IMR-90 (cell line): ENCODE results near the gene HACE1.

Experiments
- CEBPB ChIP-seq: IDR thresholded peaks from 2 replicates; pipeline ENCODE4 v1.6.1; 2012; ENCODE audit warnings: low read depth, low read length, improper control_type of control experiment
- MAFK ChIP-seq: IDR thresholded peaks from 2 replicates; pipeline ENCODE4 v1.6.1; 2012; ENCODE audit warnings: low read depth, low read length, improper control_type of control experiment
- POLR2A ChIP-seq: IDR thresholded peaks from 2 replicates; pipeline ENCODE4 v1.6.1; 2012; ENCODE audit warnings: mild to moderate bottlenecking, low read depth, low read length
- RAD21 ChIP-seq: IDR thresholded peaks from 2 replicates; pipeline ENCODE4 v1.6.1; 2012; ENCODE audit warnings: low read length, improper control_type of control experiment
- RFX5 ChIP-seq: IDR thresholded peaks from 2 replicates; pipeline ENCODE4 v1.8.0; 2012; ENCODE audit warnings: low read depth, mild to moderate bottlenecking, low read length, moderate library complexity
- USF2 ChIP-seq: fragments of 150-350 bp; IDR thresholded peaks from 2 replicates; pipeline ENCODE4 v1.6.1; 2017; ENCODE audit warnings: mild to moderate bottlenecking, antibody characterized with exemption, low read length, low read depth
- TF ChIP-seq, protein P1 (sequence below): conservative IDR thresholded peaks from 2 replicates; pipeline ENCODE4 v1.5.1; 2012; ENCODE audit warnings: mild to moderate bottlenecking, low read depth, low read length, improper control_type of control experiment
- TF ChIP-seq, protein P2 (sequence below): fragments of 150-350 bp; IDR thresholded peaks from 2 replicates; pipeline ENCODE4 v1.6.1; 2016; ENCODE audit warnings: low read depth, mild to moderate bottlenecking, low read length, moderate library complexity, borderline replicate concordance

DNA sequence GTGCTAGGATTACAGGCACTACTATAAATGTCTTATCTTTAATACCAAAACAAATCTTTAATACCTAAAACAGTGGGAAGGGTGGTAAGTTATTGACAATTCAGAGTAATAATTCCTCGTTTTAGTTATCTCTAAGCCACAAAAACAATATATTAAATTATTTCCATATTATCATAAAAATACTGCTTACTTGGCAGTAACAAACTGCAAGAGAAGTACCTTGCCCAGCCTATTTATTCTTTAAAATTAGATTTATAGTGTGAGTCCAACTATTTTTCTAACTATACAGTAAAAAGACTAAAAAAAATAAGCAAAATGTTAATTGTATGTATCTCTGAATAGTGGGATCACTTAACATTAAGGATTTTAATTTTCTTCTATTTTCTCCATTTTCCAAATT lies 123.2 kb downstream of the HACE1 start:
- TF ChIP-seq, protein P1, sequence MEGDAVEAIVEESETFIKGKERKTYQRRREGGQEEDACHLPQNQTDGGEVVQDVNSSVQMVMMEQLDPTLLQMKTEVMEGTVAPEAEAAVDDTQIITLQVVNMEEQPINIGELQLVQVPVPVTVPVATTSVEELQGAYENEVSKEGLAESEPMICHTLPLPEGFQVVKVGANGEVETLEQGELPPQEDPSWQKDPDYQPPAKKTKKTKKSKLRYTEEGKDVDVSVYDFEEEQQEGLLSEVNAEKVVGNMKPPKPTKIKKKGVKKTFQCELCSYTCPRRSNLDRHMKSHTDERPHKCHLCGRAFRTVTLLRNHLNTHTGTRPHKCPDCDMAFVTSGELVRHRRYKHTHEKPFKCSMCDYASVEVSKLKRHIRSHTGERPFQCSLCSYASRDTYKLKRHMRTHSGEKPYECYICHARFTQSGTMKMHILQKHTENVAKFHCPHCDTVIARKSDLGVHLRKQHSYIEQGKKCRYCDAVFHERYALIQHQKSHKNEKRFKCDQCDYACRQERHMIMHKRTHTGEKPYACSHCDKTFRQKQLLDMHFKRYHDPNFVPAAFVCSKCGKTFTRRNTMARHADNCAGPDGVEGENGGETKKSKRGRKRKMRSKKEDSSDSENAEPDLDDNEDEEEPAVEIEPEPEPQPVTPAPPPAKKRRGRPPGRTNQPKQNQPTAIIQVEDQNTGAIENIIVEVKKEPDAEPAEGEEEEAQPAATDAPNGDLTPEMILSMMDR: no peak
- TF ChIP-seq MAFK (no peak), RAD21 (no peak), RFX5 (no peak), USF2 (no peak), POLR2A (no peak), CEBPB (no peak)
- TF ChIP-seq, protein P2, sequence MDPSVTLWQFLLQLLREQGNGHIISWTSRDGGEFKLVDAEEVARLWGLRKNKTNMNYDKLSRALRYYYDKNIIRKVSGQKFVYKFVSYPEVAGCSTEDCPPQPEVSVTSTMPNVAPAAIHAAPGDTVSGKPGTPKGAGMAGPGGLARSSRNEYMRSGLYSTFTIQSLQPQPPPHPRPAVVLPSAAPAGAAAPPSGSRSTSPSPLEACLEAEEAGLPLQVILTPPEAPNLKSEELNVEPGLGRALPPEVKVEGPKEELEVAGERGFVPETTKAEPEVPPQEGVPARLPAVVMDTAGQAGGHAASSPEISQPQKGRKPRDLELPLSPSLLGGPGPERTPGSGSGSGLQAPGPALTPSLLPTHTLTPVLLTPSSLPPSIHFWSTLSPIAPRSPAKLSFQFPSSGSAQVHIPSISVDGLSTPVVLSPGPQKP: no peak
